ENCODE measurements around the gene ARRDC2. TPM values are rescaled to one million over a fixed set of nuclear protein-coding genes. Genes with fewer than 3 reads are reported as not detected.

Gene ARRDC2
- total and polyA plus RNA-seq, 10 of the 15 experiments (the other 5 are each of a cell fraction or from before 2014, with no cell fraction given), result 0.48 to 10.1 (median 4.8) TPM

- intact Hi-C loops (cut with micrococcal nuclease; ENCODE audit: unreplicated experiment), result no loop called here
- TF ChIP-seq RB1 (IDR thresholded peaks at IDR 0.05; ENCODE audit: borderline replicate concordance) (no peak), CUX1 (IDR thresholded peaks at IDR 0.05; ENCODE audit: insufficient replicate concordance, low read depth, low read length) (no peak), TCF7 (IDR thresholded peaks at IDR 0.05; ENCODE audit: borderline replicate concordance) (no peak), SIX5 (IDR thresholded peaks at IDR 0.05; ENCODE audit: low read depth, low read length, severe bottlenecking) (no peak), JUNB (IDR thresholded peaks at IDR 0.05) (no peak), SMC3 (IDR thresholded peaks at IDR 0.05; ENCODE audit: borderline replicate concordance, low read length) (no peak), RAD51 (IDR thresholded peaks at IDR 0.05) (no peak)
- TF ChIP-seq, protein P1, sequence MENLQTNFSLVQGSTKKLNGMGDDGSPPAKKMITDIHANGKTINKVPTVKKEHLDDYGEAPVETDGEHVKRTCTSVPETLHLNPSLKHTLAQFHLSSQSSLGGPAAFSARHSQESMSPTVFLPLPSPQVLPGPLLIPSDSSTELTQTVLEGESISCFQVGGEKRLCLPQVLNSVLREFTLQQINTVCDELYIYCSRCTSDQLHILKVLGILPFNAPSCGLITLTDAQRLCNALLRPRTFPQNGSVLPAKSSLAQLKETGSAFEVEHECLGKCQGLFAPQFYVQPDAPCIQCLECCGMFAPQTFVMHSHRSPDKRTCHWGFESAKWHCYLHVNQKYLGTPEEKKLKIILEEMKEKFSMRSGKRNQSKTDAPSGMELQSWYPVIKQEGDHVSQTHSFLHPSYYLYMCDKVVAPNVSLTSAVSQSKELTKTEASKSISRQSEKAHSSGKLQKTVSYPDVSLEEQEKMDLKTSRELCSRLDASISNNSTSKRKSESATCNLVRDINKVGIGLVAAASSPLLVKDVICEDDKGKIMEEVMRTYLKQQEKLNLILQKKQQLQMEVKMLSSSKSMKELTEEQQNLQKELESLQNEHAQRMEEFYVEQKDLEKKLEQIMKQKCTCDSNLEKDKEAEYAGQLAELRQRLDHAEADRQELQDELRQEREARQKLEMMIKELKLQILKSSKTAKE (IDR thresholded peaks at IDR 0.05; ENCODE audit: low read depth, poor library complexity, severe bottlenecking), result no peak
- TF ChIP-seq, protein P2, sequence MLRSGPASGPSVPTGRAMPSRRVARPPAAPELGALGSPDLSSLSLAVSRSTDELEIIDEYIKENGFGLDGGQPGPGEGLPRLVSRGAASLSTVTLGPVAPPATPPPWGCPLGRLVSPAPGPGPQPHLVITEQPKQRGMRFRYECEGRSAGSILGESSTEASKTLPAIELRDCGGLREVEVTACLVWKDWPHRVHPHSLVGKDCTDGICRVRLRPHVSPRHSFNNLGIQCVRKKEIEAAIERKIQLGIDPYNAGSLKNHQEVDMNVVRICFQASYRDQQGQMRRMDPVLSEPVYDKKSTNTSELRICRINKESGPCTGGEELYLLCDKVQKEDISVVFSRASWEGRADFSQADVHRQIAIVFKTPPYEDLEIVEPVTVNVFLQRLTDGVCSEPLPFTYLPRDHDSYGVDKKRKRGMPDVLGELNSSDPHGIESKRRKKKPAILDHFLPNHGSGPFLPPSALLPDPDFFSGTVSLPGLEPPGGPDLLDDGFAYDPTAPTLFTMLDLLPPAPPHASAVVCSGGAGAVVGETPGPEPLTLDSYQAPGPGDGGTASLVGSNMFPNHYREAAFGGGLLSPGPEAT (IDR thresholded peaks at IDR 0.05; ENCODE audit: low read depth), result no peak
- no peaks in the 10 kb centered on the region for H3K36me3 ChIP-seq (ENCODE audit: control insufficient read depth in 2 of 2, insufficient read depth in 2 of 2, low read length in 1 of 2)
- WGBS (ENCODE audit: insufficient coverage, insufficient replicate concordance, low lambda C conversion rate, missing lambda C conversion rate), result 51% methylated on average over 17 of the region's 17 CpGs
- H3K27me3 ChIP-seq (replicated peaks in 1 of 2; ENCODE audit: control insufficient read depth in 2 of 2, insufficient read depth in 2 of 2, low read length in 1 of 2), result no peaks in the 10 kb centered on the region
- no peaks in the 10 kb centered on the region for H3K79me2 ChIP-seq (ENCODE audit: control insufficient read depth, insufficient read depth, low read length)
- H3K9me3 ChIP-seq (replicated peaks; ENCODE audit: control insufficient read depth, insufficient read depth, low read length), result no peaks in the 10 kb centered on the region
- DNase-seq (ENCODE audit: low read depth, low spot score) (no peak), ATAC-seq (no peak), FAIRE-seq (no peak)
- CTCF ChIA-PET, result no interaction called here
- H3K4me3 ChIP-seq, result no peak overlapping the region
- H3K4me1 ChIP-seq (ENCODE audit: control insufficient read depth, insufficient read depth, low read length), result no peaks in the 10 kb centered on the region
- SMC1A ChIA-PET (ENCODE audit: uncharacterized antibody, unreplicated experiment), result no interaction called here
- no peak overlapping the region for H3K27ac ChIP-seq (ENCODE audit: control insufficient read depth, insufficient read depth)
- RAD21 ChIA-PET (ENCODE audit: unreplicated experiment), result no interaction called here
- no peak overlapping the region for H3K9ac ChIP-seq (ENCODE audit: control insufficient read depth, insufficient read depth, low read length)
- H4K20me1 ChIP-seq (ENCODE audit: control insufficient read depth, insufficient read depth), result no peaks in the 10 kb centered on the region
- in situ Hi-C loops (cut with MboI), result loop anchor here (5.0 kb wide), 1 partner anchor 118 kb away; no protein-coding TSS in a partner anchor
- H3K4me2 ChIP-seq (ENCODE audit: control insufficient read depth, insufficient read depth), result no peak overlapping the region
- BruUV-seq (replicated peaks), result no TSS peak
- no peak overlapping the region for H2AFZ ChIP-seq (ENCODE audit: control insufficient read depth, low read depth, low read length)
- POLR2A ChIA-PET, result no interaction called here
Observed at GRCh38 chr19:17985037-17985818, 22.7 kb upstream of the ARRDC2 start.

All from GM12878 (cell line).